Kidney (tissue), 14 donors: ENCODE results near the gene PGA3. TPM values are rescaled to one million over a fixed set of nuclear protein-coding genes. Genes with fewer than 3 reads are reported as not detected.
"Not testable (repeated sequence)": the region's sequence is repeated elsewhere in the genome, so short reads cannot be mapped to it uniquely, and the experiment has no call there.

Experiments used
- DNase-seq, 5 donors: peaks; one replicate each; pipeline ENCODE4 v3.0.0-alpha.2; 2013 to 2020
- FAIRE-seq: peaks from 2 replicates; lab custom pipeline; 2012; peaks lifted over from hg19 to GRCh38; lab: Jason Lieb, UNC
- H3K27ac ChIP-seq, 2 donors: one replicate each; pipeline ENCODE4 v1.7.0; 2013; ENCODE audit warnings: low read depth in 2 of 2, low read length in 2 of 2, inconsistent platforms in 1 of 2
- H3K27me3 ChIP-seq: one replicate; pipeline ENCODE4 v1.7.1; 2013; ENCODE audit warnings: low read length, inconsistent platforms; ENCODE audit not compliant: control insufficient read depth, insufficient read depth
- H3K36me3 ChIP-seq, 3 donors: one replicate each; pipeline versions ENCODE4 v1.7.0 to v1.7.1; 2013; ENCODE audit warnings: low read length in 3 of 3, control low read depth in 1 of 3, inconsistent platforms in 1 of 3; ENCODE audit not compliant: insufficient read depth in 3 of 3, control insufficient read depth in 2 of 3
- H3K4me1 ChIP-seq, 3 donors: one replicate each; pipeline versions ENCODE4 v1.7.0 to v1.7.1; 2013; ENCODE audit warnings: low read length in 3 of 3, inconsistent platforms in 1 of 3, low read depth in 1 of 3; ENCODE audit not compliant: control insufficient read depth in 2 of 3, insufficient read depth in 2 of 3
- H3K4me3 ChIP-seq, 3 donors: one replicate each; pipeline versions ENCODE4 v1.7.0 to v1.8.1; 2013; ENCODE audit warnings: low read length in 3 of 3, control low read depth in 1 of 3, inconsistent platforms in 1 of 3
- H3K9ac ChIP-seq, 3 donors: one replicate each; pipeline versions ENCODE4 v1.7.0 to v1.7.1; 2013; ENCODE audit warnings: low read length in 3 of 3, control low read depth in 1 of 3, inconsistent platforms in 1 of 3
- H3K9me3 ChIP-seq, 3 donors: one replicate each; pipeline versions ENCODE4 v1.7.0 to v1.7.1; 2013; ENCODE audit warnings: low read length in 3 of 3, control low read depth in 1 of 3, inconsistent platforms in 1 of 3; ENCODE audit not compliant: control insufficient read depth in 2 of 3, insufficient read depth in 1 of 3
- CTCF ChIP-seq: IDR thresholded peaks from 3 replicates; pipeline ENCODE4 v1.5.1; 2012; ENCODE audit warnings: mild to moderate bottlenecking, moderate library complexity, borderline replicate concordance; ENCODE audit not compliant: insufficient read depth; ENCODE audit errors: extremely low read depth
- intact Hi-C: fragments of 100-400 bp; cut with DNase I; formaldehyde crosslinking; loops from one replicate; pipeline ENCODE4 v1.11.1; 2022
- polyA plus RNA-seq: library from polyadenylated mRNA; stranded (reverse); fragments of 350-450 nt; fragmentation: Illumina TruSeq; extraction: RNeasy Lipid Tissue Mini Kit (QIAGEN cat#74804); gene quantifications from one replicate; pipeline ENCODE4 v1.2.3, GENCODE V29; 2014; ENCODE audit warnings: low read depth, low replicate concordance; ENCODE audit not compliant: insufficient read depth
- total RNA-seq: library from RNA; stranded (reverse); fragmentation: NEBNext Ultra II Directional; extraction: Animal tissue kit (Norgen Biotek cat#: 25700); gene quantifications from one replicate; pipeline ENCODE4 v1.2.1, GENCODE V29; 2021
- donor health status: control.
- donor health status: control.
- donor health status: control.
- donor health status: control.
- donor health status: control.
- donor health status: DM: yes; HTN: yes; CAD: no.
- donor health status: Normal renal cell carcinoma (clear cell type).

The PGA3 gene
- total and polyA plus RNA-seq, 2 donors from 2014 or later: 0.54 TPM; not detected in 1

GRCh38 chr11:61249201-61249600, 45.9 kb downstream of the PGA3 start:
- H3K27ac ChIP-seq: not testable (repeated sequence)

DNA sequence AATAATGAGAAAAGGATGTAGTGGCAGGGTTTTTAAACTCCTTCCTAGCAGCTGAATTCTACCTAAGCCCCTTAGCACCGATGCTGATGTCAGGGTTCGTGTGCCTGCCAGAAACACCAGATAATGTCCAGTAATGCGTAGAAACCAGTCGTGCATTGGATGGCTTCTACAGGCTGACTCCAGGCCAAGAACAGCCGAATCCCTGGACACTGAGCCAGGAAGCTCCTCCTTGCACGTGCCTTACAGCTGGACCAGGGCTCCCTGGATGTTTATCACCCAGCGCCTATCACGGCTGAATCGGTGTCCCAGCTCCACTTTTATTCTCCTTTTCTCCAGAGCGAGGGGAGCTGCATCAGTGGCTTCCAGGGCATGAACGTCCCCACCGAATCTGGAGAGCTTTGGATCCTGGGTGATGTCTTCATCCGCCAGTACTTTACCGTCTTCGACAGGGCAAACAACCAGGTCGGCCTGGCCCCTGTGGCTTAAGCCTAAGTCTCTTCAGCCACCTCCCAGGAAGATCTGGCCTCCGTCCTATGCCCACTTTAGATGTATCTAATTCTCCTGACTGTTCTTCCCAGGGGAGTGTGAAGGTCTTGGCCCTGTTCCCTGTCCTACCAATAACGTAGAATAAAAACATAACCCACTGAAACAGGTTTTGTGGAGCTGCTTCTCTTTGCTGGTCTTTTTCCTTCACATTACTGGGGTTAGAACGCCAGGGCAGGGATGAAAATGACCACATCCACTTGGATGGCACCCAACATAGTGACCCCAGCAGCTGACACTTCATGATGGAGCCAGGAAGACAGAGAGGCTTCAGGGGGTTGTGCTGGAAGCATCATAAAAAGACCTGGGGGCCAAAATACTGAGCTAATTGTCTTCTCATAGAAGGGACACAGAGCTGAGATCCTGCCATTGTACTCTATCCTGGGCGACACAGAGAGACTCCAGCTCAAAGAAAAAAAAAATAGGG, 47.8 kb downstream of the PGA3 start:
- H3K9me3 ChIP-seq, H3K36me3 ChIP-seq, H3K9ac ChIP-seq, H3K4me3 ChIP-seq, H3K27me3 ChIP-seq, H3K27ac ChIP-seq, FAIRE-seq, intact Hi-C loops, DNase-seq, H3K4me1 ChIP-seq: not testable (repeated sequence)

More at GRCh38 chr11:61249201-61249600, 45.9 kb downstream of the PGA3 start:
- H3K27me3 ChIP-seq, H3K4me1 ChIP-seq, H3K9ac ChIP-seq, H3K4me3 ChIP-seq, intact Hi-C loops, H3K36me3 ChIP-seq, FAIRE-seq, H3K9me3 ChIP-seq: not testable (repeated sequence)
- peak in 1 of 5 donors; percentile 11 for DNase-seq

GRCh38 chr11:61252332-61252731, 49.0 kb downstream of the PGA3 start:
- H3K9me3 ChIP-seq, intact Hi-C loops, DNase-seq, H3K27me3 ChIP-seq, H3K36me3 ChIP-seq, H3K9ac ChIP-seq, H3K4me1 ChIP-seq, H3K27ac ChIP-seq, H3K4me3 ChIP-seq, FAIRE-seq: not testable (repeated sequence)

DNA sequence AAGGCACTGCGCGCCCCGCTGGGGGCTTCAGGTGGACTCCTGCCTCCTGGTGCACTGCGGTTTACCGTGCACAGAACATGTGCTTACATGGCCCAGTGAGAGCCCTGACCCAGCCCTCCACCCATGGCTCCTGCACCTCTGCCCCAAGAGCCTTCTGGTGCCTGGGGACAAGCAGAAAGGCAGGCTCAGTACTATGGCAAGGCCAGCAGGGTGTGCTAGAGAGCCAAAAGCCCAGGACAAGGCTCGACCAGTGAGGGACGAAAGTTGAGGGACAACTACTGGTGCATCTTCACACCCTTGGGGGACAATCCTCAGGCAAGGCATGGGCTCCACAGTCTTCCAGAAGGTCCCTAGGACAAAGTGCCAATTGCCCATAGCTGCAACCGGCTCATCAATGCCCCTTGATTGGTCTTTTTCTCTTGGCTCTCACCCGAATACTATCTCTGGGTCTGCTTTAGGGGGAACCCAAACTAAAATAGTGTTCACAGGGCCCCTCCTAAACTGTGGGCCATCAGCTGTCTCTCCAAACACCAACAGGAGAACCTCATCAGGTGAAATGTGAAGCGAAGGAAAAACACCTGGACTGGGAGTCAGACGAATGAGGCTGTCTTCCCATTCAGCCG, 51.2 kb downstream of the PGA3 start:
- DNase-seq (peak in 4 of 5 donors; percentile 39 to 66 (median 53)), FAIRE-seq (no peak)
- H3K9ac ChIP-seq: no peak overlapping the region
- H3K27me3 ChIP-seq: no peaks in the 10 kb centered on the region
- peak; percentile 75 for TF ChIP-seq CTCF
- intact Hi-C loops: no loop called here
- H3K4me3 ChIP-seq: no peak overlapping the region
- no peaks in the 10 kb centered on the region for H3K4me1 ChIP-seq
- H3K36me3 ChIP-seq: no peaks in the 10 kb centered on the region
- no peak overlapping the region for H3K27ac ChIP-seq
- H3K9me3 ChIP-seq: no peaks in the 10 kb centered on the region
